Measurements from ENCODE around the gene BTRC. TPM values are rescaled to one million over a fixed set of nuclear protein-coding genes. Genes with fewer than 3 reads are reported as not detected.
A peak's percentile ranks its signal among the peaks of the same experiment; 100 is the strongest.

The BTRC gene
- total RNA-seq, 1 experiment from 2014 or later, result 5.7 TPM

DNA sequence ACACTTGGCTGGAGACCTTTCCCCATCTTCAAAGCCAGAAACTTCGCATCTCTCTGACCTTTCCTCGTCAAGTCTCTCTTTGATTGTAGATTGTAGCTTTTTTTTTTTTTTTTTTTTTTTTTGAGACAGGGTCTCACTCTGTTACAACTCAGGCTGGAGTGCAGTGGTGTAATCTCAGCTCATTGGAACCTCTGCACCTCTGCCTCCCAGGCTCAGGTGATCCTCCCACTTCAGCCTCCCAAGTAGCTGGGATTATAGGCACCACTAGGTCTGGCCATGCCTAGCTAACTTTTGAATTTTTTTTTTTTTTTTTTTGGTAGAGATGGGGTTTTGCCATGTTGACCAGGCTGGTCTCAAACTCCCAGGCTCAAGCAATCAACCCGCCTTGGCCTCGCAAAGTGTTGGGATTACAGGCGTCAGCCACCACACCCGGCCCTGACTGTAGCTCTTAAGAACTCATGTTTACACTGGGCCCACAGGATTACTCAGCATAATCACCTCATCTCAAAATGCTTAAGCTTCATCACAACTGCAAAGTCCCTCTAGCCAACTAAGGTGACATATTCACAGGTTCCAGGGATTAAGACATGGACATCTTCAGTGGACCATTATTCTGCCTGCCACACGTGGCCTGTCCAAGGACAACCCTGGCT, 222.4 kb downstream of the BTRC start:
- no peak overlapping the region for H2AFZ ChIP-seq (ENCODE audit: low read length)
- peak; percentile 78 for ATAC-seq
- no peaks in the 10 kb centered on the region for H3K27me3 ChIP-seq (ENCODE audit: low read length)
- ChIA-PET CTCF (interaction anchor here (0.6 kb wide), 1 partner anchor 338 kb away, joined by 5 read pairs; no protein-coding TSS in a partner anchor), POLR2A (ENCODE audit: unreplicated experiment) (no interaction called here)
- H3K27ac ChIP-seq (ENCODE audit: low read length), result no peak overlapping the region
- BruUV-seq (replicated peaks), result no TSS peak
- no peaks in the 10 kb centered on the region for H3K36me3 ChIP-seq (ENCODE audit: low read depth, low read length)
- no peaks in the 10 kb centered on the region for H3K4me1 ChIP-seq (ENCODE audit: insufficient read depth, low read length)
- no peaks in the 10 kb centered on the region for H3K79me2 ChIP-seq (ENCODE audit: low read length)
- H3K4me3 ChIP-seq (ENCODE audit: low read length), result no peak overlapping the region
- TF ChIP-seq CTCF (conservative IDR thresholded peaks at IDR 0.05; ENCODE audit: low read depth, low read length), result no peak
- TF ChIP-seq EZH2phosphoT487 (IDR thresholded peaks at IDR 0.05; ENCODE audit: borderline replicate concordance, low read length), result no peak
- no peak for TF ChIP-seq EZH2 (IDR thresholded peaks at IDR 0.05; ENCODE audit: low read length, unreplicated experiment)
- no peak overlapping the region for H3K9ac ChIP-seq (ENCODE audit: low read length)
- no peaks in the 10 kb centered on the region for H3K9me2 ChIP-seq (replicated peaks; ENCODE audit: low read length)
- no peaks in the 10 kb centered on the region for H3F3A ChIP-seq (ENCODE audit: low read length, unreplicated experiment)
- H3K4me2 ChIP-seq (ENCODE audit: low read length), result no peak overlapping the region
- intact Hi-C loops (cut with micrococcal nuclease), result no loop called here
- H4K20me1 ChIP-seq (ENCODE audit: low read length), result no peaks in the 10 kb centered on the region
- DNase-seq, result peak; percentile 56
- no peaks in the 10 kb centered on the region for H3K9me3 ChIP-seq (ENCODE audit: low read length)

- H3K9me3 ChIP-seq (ENCODE audit: low read length), result no peaks in the 10 kb centered on the region
- no peak overlapping the region for H3K9ac ChIP-seq (ENCODE audit: low read length)
- H3F3A ChIP-seq (ENCODE audit: low read length, unreplicated experiment), result no peaks in the 10 kb centered on the region
- no peaks in the 10 kb centered on the region for H3K36me3 ChIP-seq (ENCODE audit: low read depth, low read length)
- H3K4me3 ChIP-seq (ENCODE audit: low read length), result no peak overlapping the region
- no peak overlapping the region for H3K4me2 ChIP-seq (ENCODE audit: low read length)
- CTCF ChIA-PET, result no interaction called here
- no peak overlapping the region for H2AFZ ChIP-seq (ENCODE audit: low read length)
- intact Hi-C loops (cut with micrococcal nuclease), result no loop called here
- no TSS peak for BruUV-seq (replicated peaks)
- no peaks in the 10 kb centered on the region for H4K20me1 ChIP-seq (ENCODE audit: low read length)
- no peaks in the 10 kb centered on the region for H3K9me2 ChIP-seq (replicated peaks; ENCODE audit: low read length)
- no peak for TF ChIP-seq EZH2 (IDR thresholded peaks at IDR 0.05; ENCODE audit: low read length, unreplicated experiment)
- no peak for TF ChIP-seq EZH2phosphoT487 (IDR thresholded peaks at IDR 0.05; ENCODE audit: borderline replicate concordance, low read length)
- TF ChIP-seq CTCF (conservative IDR thresholded peaks at IDR 0.05; ENCODE audit: low read depth, low read length), result no peak
- no peak overlapping the region for H3K27ac ChIP-seq (ENCODE audit: low read length)
- no peak for ATAC-seq
- H3K4me1 ChIP-seq (ENCODE audit: insufficient read depth, low read length), result no peaks in the 10 kb centered on the region
- H3K79me2 ChIP-seq (ENCODE audit: low read length), result no peaks in the 10 kb centered on the region
- DNase-seq, result no peak
- no peaks in the 10 kb centered on the region for H3K27me3 ChIP-seq (ENCODE audit: low read length)
- POLR2A ChIA-PET (ENCODE audit: unreplicated experiment), result no interaction called here
Observed at GRCh38 chr10:101577121-101577871, 223.3 kb downstream of the BTRC start.

- intact Hi-C loops (cut with micrococcal nuclease), result no loop called here
- Histone ChIP-seq H3K27me3 (ENCODE audit: low read length) (no peaks in the 10 kb centered on the region), H3K4me1 (ENCODE audit: insufficient read depth, low read length) (no peaks in the 10 kb centered on the region), H3F3A (ENCODE audit: low read length, unreplicated experiment) (no peaks in the 10 kb centered on the region), H4K20me1 (ENCODE audit: low read length) (no peaks in the 10 kb centered on the region), H3K9ac (ENCODE audit: low read length) (no peak overlapping the region), H3K9me3 (ENCODE audit: low read length) (no peaks in the 10 kb centered on the region), H3K4me3 (ENCODE audit: low read length) (no peak overlapping the region), H3K79me2 (ENCODE audit: low read length) (no peaks in the 10 kb centered on the region), H3K27ac (ENCODE audit: low read length) (no peak overlapping the region), H2AFZ (ENCODE audit: low read length) (no peak overlapping the region), H3K9me2 (replicated peaks; ENCODE audit: low read length) (no peaks in the 10 kb centered on the region), H3K36me3 (ENCODE audit: low read depth, low read length) (no peaks in the 10 kb centered on the region), H3K4me2 (ENCODE audit: low read length) (no peak overlapping the region)
- TF ChIP-seq CTCF (conservative IDR thresholded peaks at IDR 0.05; ENCODE audit: low read depth, low read length) (no peak), EZH2 (IDR thresholded peaks at IDR 0.05; ENCODE audit: low read length, unreplicated experiment) (no peak), EZH2phosphoT487 (IDR thresholded peaks at IDR 0.05; ENCODE audit: borderline replicate concordance, low read length) (no peak)
- ATAC-seq, result no peak
- no TSS peak for BruUV-seq (replicated peaks)
- ChIA-PET POLR2A (ENCODE audit: unreplicated experiment) (no interaction called here), CTCF (no interaction called here)
- no peak for DNase-seq
Observed at GRCh38 chr10:101578192-101578591, 224.2 kb downstream of the BTRC start.

All from PC-3 (cell line).